Skeletal muscle satellite cell (primary cell): ENCODE data around the gene SCAPER.
"Not testable (repeated sequence)": the region's sequence is repeated elsewhere in the genome, so short reads cannot be mapped to it uniquely, and the experiment has no call there.

Source experiments
- H3K27me3 ChIP-seq: 2 replicates; pipeline ENCODE4 v1.7.0; 2013; ENCODE audit warnings: low read length; ENCODE audit not compliant: control insufficient read depth, insufficient read depth
- H3K36me3 ChIP-seq: 2 replicates; pipeline ENCODE4 v1.7.0; 2013; ENCODE audit warnings: mild to moderate bottlenecking, control low read depth, low read length; ENCODE audit not compliant: insufficient read depth
- H3K4me1 ChIP-seq: 2 replicates; pipeline ENCODE4 v1.7.0; 2013; ENCODE audit warnings: low read length; ENCODE audit not compliant: control insufficient read depth, insufficient read depth
- H3K4me2 ChIP-seq: 2 replicates; pipeline ENCODE4 v1.7.0; 2013; ENCODE audit warnings: mild to moderate bottlenecking, low read length
- H3K4me3 ChIP-seq: 2 replicates; pipeline ENCODE4 v1.7.0; 2013; ENCODE audit warnings: low read length
- H3K9ac ChIP-seq: 2 replicates; pipeline ENCODE4 v1.7.0; 2013; ENCODE audit warnings: mild to moderate bottlenecking, low read depth, low read length, moderate library complexity
- H3K9me3 ChIP-seq: replicated peaks from 2 replicates; pipeline ENCODE4 v1.7.0; 2013; ENCODE audit warnings: mild to moderate bottlenecking, control low read depth, low read length

SCAPER gene

GRCh38 chr15:76553102-76553501 is 352.0 kb downstream of the SCAPER start:
- Histone ChIP-seq H3K36me3 (no peaks in the 10 kb centered on the region), H3K9me3 (no peaks in the 10 kb centered on the region), H3K9ac (no peak overlapping the region), H3K4me1 (no peaks in the 10 kb centered on the region), H3K4me3 (no peak overlapping the region), H3K27me3 (no peaks in the 10 kb centered on the region), H3K4me2 (no peak overlapping the region)

GRCh38 chr15:76546805-76547204 is 358.3 kb downstream of the SCAPER start:
- Histone ChIP-seq H3K4me2 (no peak overlapping the region), H3K4me1 (no peaks in the 10 kb centered on the region), H3K4me3 (no peak overlapping the region), H3K9ac (no peak overlapping the region), H3K36me3 (no peaks in the 10 kb centered on the region), H3K9me3 (no peaks in the 10 kb centered on the region), H3K27me3 (no peaks in the 10 kb centered on the region)

GRCh38 chr15:76533995-76534394 is 371.1 kb downstream of the SCAPER start:
- no peaks in the 10 kb centered on the region for H3K36me3 ChIP-seq
- H3K4me3 ChIP-seq, result no peak overlapping the region
- no peaks in the 10 kb centered on the region for H3K27me3 ChIP-seq
- no peak overlapping the region for H3K9ac ChIP-seq
- H3K4me1 ChIP-seq, result no peaks in the 10 kb centered on the region
- H3K4me2 ChIP-seq, result no peak overlapping the region
- no peaks in the 10 kb centered on the region for H3K9me3 ChIP-seq

GRCh38 chr15:76533060-76533820 is 371.9 kb downstream of the SCAPER start:
- Histone ChIP-seq H3K9me3 (no peaks in the 10 kb centered on the region), H3K4me2 (no peak overlapping the region), H3K36me3 (no peaks in the 10 kb centered on the region), H3K27me3 (no peaks in the 10 kb centered on the region), H3K9ac (no peak overlapping the region), H3K4me3 (no peak overlapping the region), H3K4me1 (no peaks in the 10 kb centered on the region)

- no peaks in the 10 kb centered on the region for H3K9me3 ChIP-seq
- no peak overlapping the region for H3K9ac ChIP-seq
- H3K36me3 ChIP-seq, result no peaks in the 10 kb centered on the region
- no peaks in the 10 kb centered on the region for H3K4me1 ChIP-seq
- no peak overlapping the region for H3K4me3 ChIP-seq
- no peak overlapping the region for H3K4me2 ChIP-seq
- H3K27me3 ChIP-seq, result no peaks in the 10 kb centered on the region
Measured at GRCh38 chr15:76529911-76530310, 375.2 kb downstream of the SCAPER start.

- H3K4me3 ChIP-seq, result no peak overlapping the region
- no peak overlapping the region for H3K9ac ChIP-seq
- no peak overlapping the region for H3K4me2 ChIP-seq
- no peaks in the 10 kb centered on the region for H3K4me1 ChIP-seq
- no peaks in the 10 kb centered on the region for H3K9me3 ChIP-seq
- H3K27me3 ChIP-seq, result no peaks in the 10 kb centered on the region
- no peaks in the 10 kb centered on the region for H3K36me3 ChIP-seq
Measured at GRCh38 chr15:76526111-76526510, 379.0 kb downstream of the SCAPER start.

- no peak overlapping the region for H3K4me3 ChIP-seq
- no peak overlapping the region for H3K9ac ChIP-seq
- no peaks in the 10 kb centered on the region for H3K9me3 ChIP-seq
- H3K27me3 ChIP-seq, result no peaks in the 10 kb centered on the region
- H3K4me2 ChIP-seq, result no peak overlapping the region
- no peaks in the 10 kb centered on the region for H3K36me3 ChIP-seq
- H3K4me1 ChIP-seq, result no peaks in the 10 kb centered on the region
Measured at GRCh38 chr15:76517910-76518309, 387.2 kb downstream of the SCAPER start.

- H3K4me2 ChIP-seq, result no peak overlapping the region
- H3K9ac ChIP-seq, result no peak overlapping the region
- H3K36me3 ChIP-seq, result no peaks in the 10 kb centered on the region
- H3K4me1 ChIP-seq, result no peaks in the 10 kb centered on the region
- H3K4me3 ChIP-seq, result no peak overlapping the region
- no peaks in the 10 kb centered on the region for H3K9me3 ChIP-seq
- H3K27me3 ChIP-seq, result no peaks in the 10 kb centered on the region
Measured at GRCh38 chr15:76514282-76514681, 390.9 kb downstream of the SCAPER start.

- Histone ChIP-seq H3K4me3 (no peak overlapping the region), H3K4me1 (no peaks in the 10 kb centered on the region), H3K9ac (no peak overlapping the region), H3K27me3 (no peaks in the 10 kb centered on the region), H3K4me2 (no peak overlapping the region), H3K9me3 (no peaks in the 10 kb centered on the region), H3K36me3 (no peaks in the 10 kb centered on the region)
Measured at GRCh38 chr15:76512971-76513370, 392.2 kb downstream of the SCAPER start.

- not testable (repeated sequence) for H3K4me3 ChIP-seq, H3K9me3 ChIP-seq, H3K4me1 ChIP-seq, H3K27me3 ChIP-seq, H3K36me3 ChIP-seq, H3K4me2 ChIP-seq, H3K9ac ChIP-seq
Measured at GRCh38 chr15:76510663-76511062, 394.5 kb downstream of the SCAPER start.

- no peaks in the 10 kb centered on the region for H3K4me1 ChIP-seq
- H3K9ac ChIP-seq, result no peak overlapping the region
- no peaks in the 10 kb centered on the region for H3K9me3 ChIP-seq
- no peak overlapping the region for H3K4me3 ChIP-seq
- no peaks in the 10 kb centered on the region for H3K36me3 ChIP-seq
- H3K4me2 ChIP-seq, result no peak overlapping the region
- no peaks in the 10 kb centered on the region for H3K27me3 ChIP-seq
Measured at GRCh38 chr15:76503804-76504203, 401.3 kb downstream of the SCAPER start.

- H3K4me3 ChIP-seq, result no peak overlapping the region
Measured at GRCh38 chr15:76503121-76503520, 402.0 kb downstream of the SCAPER start.

More at GRCh38 chr15:76503121-76503520, 402.0 kb downstream of the SCAPER start:
- H3K27me3 ChIP-seq, result no peaks in the 10 kb centered on the region
- no peaks in the 10 kb centered on the region for H3K9me3 ChIP-seq
- no peak overlapping the region for H3K4me2 ChIP-seq
- no peak overlapping the region for H3K9ac ChIP-seq
- H3K4me1 ChIP-seq, result no peaks in the 10 kb centered on the region
- H3K36me3 ChIP-seq, result no peaks in the 10 kb centered on the region
